GM23248 (cell line): ENCODE data around the gene RNF26.

Source experiments
- EZH2 ChIP-seq: fragments of 200-600 bp; sonication (generic); IDR thresholded peaks from 2 replicates; pipeline ENCODE4 v1.6.1; 2018; ENCODE audit warnings: antibody characterized with exemption, mild to moderate bottlenecking; ENCODE audit not compliant: insufficient read depth, poor library complexity, severe bottlenecking
- EZH2phosphoT487 ChIP-seq: fragments of 200-600 bp; sonication (generic); IDR thresholded peaks from 2 replicates; pipeline ENCODE4 v1.6.1; 2018; ENCODE audit warnings: antibody characterized with exemption, moderate library complexity, mild to moderate bottlenecking, low read depth; ENCODE audit not compliant: insufficient read depth

DNA sequence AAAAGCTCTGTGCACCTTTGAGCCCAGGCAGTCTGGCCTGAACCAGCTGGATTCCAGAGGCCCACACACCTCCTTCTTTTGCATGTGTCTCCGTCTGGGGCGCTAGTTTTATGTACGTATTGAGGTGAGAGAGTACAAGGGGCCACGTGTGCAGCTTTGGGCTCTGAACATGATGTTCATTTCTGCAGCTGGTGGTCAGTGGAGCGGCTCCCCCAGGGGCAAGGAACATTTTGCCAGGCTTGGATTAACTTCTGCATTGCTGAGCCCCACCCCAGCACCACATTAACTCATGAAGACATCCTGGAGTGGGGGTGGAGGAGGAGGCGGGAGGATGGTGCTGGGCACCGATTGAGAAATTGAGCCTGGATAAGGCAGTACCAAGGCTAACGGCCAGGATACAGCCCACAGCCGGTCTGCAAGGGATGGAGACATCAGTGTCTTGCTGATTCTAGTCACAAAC lies 33.4 kb downstream of the RNF26 start:
- TF ChIP-seq EZH2 (no peak), EZH2phosphoT487 (no peak)
